Kidney epithelial cell (primary cell): ENCODE results near the gene KCNAB1. TPM values are rescaled to one million over a fixed set of nuclear protein-coding genes. Genes with fewer than 3 reads are reported as not detected.
"Not testable (repeated sequence)": the region's sequence is repeated elsewhere in the genome, so short reads cannot be mapped to it uniquely, and the experiment has no call there.

Source experiments
- DNase-seq: peaks from one replicate; pipeline ENCODE4 v3.0.0-alpha.2; 2010; ENCODE audit warnings: low read depth
- H3K27me3 ChIP-seq: 2 replicates; pipeline ENCODE4 v1.6.0; 2011; ENCODE audit warnings: low read length; ENCODE audit not compliant: control insufficient read depth, insufficient read depth
- H3K36me3 ChIP-seq: 2 replicates; pipeline ENCODE4 v1.5.1; 2011; ENCODE audit warnings: low read length; ENCODE audit not compliant: control insufficient read depth, insufficient read depth
- H3K4me3 ChIP-seq: 2 replicates; pipeline ENCODE4 v1.5.1; 2011; ENCODE audit warnings: low read depth, mild to moderate bottlenecking, control low read depth, low read length
- total RNA-seq: library from RNA; depleted of rRNA; stranded (reverse); fragments of >200 nt; gene quantifications from 2 replicates; pipeline ENCODE4 v1.2.3, GENCODE V29; 2015
- TF ChIP-seq, protein P1 (sequence below): IDR thresholded peaks from 2 replicates; pipeline ENCODE4 v1.5.1; 2011; ENCODE audit warnings: mild to moderate bottlenecking, moderate library complexity, low read length, control low read depth, inconsistent platforms; ENCODE audit not compliant: insufficient read depth, poor library complexity, severe bottlenecking

Gene KCNAB1
- total RNA-seq, 1 donor from 2014 or later: not detected

DNA sequence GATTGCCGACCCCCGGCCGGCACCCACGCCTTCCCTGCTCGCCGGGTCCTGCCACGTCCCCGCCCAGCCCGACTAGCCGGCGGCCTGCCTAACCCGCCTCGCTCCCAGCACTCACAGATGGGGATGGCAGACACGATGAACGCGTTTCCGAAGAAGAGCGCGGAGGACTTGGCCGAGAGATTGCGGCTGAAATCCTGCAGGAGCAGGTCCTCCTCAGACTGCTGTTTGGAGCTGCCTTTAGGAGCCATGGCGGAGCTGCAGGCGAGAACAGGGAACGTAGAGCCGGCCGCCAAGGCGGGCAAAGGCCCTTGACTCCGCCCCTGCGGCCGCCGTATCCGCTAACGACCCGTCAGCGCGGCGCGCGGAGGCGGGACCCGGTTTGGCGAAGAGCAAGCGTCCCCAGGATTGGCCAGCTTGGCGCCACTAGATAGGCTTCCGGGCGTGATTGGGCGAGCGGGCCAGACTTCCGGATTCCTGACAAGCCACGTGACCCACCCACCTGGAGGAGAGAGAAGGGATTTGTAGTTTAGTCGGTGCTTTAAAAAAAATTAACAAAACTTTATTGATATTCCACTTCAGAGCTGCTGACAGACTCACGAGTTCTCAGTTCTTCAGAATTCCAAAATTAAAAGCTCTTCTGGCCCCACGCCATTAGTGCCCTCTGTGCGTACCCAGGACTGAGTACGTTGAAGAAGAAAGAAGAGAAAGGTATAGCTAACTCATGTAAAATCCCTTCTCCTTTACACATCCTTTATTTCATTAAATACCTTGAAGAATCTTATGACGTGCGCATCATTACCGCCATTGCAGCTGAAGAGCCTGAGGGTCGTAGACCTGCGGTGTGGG lies 434.7 kb downstream of the KCNAB1 start, which contains the start of gene SSR3:
Gene SSR3, minus strand, starts transcription at position 276 of the 846 bp plus-strand sequence. Its CDS starts 28 bp downstream, at position 248.
- peak within 1 kb of the TSS; percentile 89 for H3K4me3 ChIP-seq
- TF ChIP-seq, protein P1, sequence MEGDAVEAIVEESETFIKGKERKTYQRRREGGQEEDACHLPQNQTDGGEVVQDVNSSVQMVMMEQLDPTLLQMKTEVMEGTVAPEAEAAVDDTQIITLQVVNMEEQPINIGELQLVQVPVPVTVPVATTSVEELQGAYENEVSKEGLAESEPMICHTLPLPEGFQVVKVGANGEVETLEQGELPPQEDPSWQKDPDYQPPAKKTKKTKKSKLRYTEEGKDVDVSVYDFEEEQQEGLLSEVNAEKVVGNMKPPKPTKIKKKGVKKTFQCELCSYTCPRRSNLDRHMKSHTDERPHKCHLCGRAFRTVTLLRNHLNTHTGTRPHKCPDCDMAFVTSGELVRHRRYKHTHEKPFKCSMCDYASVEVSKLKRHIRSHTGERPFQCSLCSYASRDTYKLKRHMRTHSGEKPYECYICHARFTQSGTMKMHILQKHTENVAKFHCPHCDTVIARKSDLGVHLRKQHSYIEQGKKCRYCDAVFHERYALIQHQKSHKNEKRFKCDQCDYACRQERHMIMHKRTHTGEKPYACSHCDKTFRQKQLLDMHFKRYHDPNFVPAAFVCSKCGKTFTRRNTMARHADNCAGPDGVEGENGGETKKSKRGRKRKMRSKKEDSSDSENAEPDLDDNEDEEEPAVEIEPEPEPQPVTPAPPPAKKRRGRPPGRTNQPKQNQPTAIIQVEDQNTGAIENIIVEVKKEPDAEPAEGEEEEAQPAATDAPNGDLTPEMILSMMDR: no peak
- peak; percentile 97 for DNase-seq
- no peaks in the 10 kb centered on the region for H3K27me3 ChIP-seq
- no peaks in the 10 kb centered on the region for H3K36me3 ChIP-seq

DNA sequence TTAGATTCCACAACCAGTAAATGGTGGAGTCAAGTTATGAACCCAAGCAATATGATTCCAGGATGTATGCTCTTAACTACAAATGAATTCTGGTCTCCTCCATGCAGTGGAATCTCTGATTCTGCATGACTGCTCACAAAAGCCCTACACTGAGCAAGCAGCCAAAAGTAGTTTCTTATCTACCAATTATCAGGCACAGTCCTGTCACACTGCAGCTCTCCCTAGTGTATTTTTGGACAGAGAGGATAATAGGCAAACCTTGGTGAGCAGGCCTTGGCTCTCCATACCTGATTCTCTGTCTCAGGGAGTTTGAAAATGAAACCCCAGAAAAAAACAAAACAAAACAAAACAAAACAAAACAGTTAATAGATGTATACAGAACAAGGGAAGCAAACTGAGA lies 438.0 kb downstream of the KCNAB1 start:
- Histone ChIP-seq H3K27me3 (no peaks in the 10 kb centered on the region), H3K36me3 (no peaks in the 10 kb centered on the region), H3K4me3 (no peak overlapping the region)
- DNase-seq: no peak
- TF ChIP-seq, protein P1: no peak

DNA sequence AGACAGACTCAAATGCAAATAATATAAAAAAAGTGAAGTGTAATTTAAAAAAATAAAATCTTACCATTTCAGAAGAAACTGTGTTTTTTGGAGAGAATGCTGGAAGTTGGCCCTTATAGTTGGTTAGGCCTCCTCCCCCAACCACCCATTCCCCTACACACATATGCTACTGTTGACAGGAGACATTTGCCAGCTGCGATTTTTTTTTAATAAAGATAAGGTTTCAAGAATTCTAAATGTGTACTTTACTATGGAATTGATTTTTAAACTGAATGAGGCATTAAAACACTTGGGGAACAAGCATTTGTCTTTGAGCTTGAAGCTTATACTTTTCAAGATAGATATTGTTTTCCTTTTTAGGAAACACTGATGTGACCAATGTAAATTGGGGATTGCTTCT lies 438.9 kb downstream of the KCNAB1 start:
- Histone ChIP-seq H3K27me3 (no peaks in the 10 kb centered on the region), H3K36me3 (no peaks in the 10 kb centered on the region), H3K4me3 (no peak overlapping the region)
- TF ChIP-seq, protein P1: no peak
- no peak for DNase-seq

DNA sequence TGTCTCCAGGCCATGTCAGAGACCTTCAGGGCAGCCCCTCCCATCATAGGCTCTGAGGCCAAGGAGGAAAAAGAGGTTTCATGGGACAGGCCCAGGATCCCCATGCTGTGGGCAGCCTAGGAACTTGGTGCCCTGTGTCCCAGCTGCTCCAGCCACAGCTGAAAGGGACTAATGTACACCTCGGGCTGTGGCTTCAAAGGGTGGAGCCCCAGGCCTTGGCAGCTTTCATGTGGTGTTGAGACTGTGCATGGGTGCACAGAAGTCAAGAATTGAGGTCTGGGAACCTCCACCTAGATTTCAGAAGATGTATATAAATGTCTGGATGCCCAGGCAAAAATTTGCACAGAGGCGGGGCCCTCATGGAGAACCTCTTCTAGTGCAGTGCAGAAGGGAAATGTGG lies 441.2 kb downstream of the KCNAB1 start:
- TF ChIP-seq, protein P1: no peak
- H3K36me3 ChIP-seq: no peaks in the 10 kb centered on the region
- no peaks in the 10 kb centered on the region for H3K27me3 ChIP-seq
- no peak overlapping the region for H3K4me3 ChIP-seq
- no peak for DNase-seq

DNA sequence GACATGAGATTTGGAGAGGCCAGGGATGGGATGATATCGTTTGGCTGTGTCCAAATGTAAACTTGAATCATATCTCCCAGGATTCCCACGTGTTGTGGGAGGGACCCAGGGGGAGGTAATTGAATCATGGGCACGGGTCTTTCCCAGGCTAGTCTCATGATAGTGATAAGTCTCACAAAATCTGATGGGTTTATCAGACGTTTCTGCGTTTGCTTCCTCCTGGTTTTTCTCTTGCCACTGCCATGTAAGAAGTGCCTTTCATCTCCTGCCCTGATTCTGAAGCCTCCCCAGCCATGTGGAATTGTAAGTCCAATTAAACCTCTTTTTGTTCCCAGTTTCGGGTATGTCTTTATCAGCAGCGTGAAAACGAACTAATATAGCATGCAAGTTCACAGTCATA lies 442.1 kb downstream of the KCNAB1 start:
- H3K36me3 ChIP-seq, DNase-seq, H3K4me3 ChIP-seq, H3K27me3 ChIP-seq: not testable (repeated sequence)

DNA sequence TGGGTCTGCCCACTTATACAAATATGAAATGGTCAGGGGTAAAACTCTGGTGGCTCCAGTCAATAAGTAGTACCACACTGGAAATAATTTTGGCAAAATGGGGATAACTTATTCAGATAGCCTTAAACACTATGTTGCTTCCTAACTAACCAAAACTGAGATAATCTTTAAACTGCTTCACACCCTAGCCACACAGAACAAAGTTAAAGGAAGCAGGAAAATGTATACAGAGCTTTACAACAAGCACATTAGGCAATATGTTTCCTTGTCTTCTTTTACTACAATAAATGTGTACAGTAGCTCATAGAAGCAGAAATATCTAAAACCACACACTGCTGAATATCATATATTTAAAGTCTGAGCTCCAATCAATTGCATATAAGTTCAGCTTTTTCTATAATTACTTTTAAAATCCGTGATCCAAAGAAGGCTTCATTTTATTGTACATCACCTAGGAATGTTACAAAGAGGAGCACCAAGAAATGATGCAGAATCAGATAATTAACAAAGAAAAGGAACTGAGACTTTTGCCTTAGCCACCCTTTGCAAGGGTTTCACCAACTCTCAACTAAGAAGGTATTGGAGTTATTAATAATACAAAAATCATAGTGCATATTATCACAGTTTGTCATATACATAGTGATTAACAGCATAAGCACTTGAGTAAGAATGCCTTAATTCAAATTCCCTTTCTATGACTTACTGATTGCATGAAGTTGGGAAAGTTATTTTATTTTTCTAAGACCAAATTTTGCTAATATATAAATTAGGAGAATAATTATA lies 443.7 kb downstream of the KCNAB1 start:
- no peak for DNase-seq
- H3K36me3 ChIP-seq: no peaks in the 10 kb centered on the region
- H3K4me3 ChIP-seq: no peak overlapping the region
- TF ChIP-seq, protein P1: no peak
- no peaks in the 10 kb centered on the region for H3K27me3 ChIP-seq

DNA sequence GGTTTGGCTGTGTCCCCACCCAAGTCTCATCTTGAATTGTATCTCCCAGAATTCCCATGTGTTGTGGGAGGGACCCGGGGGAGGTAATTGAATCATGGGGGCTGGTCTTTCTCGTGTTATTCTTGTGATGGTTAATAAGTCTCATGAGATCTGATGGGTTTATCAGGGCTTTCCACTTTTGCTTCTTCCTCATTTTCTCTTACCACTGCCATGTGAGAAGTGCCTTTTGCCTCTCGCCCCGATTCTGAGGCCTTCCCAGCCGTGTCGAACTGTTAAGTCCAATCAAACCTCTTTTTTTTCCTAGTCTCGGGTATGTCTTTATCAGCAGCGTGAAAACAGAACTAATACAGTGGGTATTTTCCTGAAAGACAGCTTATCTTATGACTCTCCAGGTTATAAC lies 448.6 kb downstream of the KCNAB1 start:
- H3K27me3 ChIP-seq, DNase-seq, H3K4me3 ChIP-seq, H3K36me3 ChIP-seq: not testable (repeated sequence)

DNA sequence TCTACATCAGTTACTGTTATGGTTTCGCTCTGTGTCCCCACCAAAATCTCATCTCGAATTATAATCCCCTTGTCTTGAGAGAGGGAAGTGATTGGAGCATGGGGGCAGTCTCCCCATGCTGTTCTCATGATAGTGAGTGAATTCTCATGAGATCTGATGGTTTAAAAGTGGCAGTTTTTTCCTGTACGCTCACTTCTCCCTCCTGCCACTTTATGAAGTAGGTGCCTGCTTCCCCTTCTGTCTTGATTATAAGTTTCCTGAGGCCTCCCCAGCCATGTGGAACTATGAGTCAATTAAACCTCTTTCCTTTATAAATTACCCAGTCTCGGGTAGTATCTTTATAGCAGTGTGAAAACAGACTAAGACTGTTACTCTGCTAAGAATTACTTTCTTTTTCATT lies 449.5 kb downstream of the KCNAB1 start:
- H3K27me3 ChIP-seq, H3K4me3 ChIP-seq, DNase-seq, H3K36me3 ChIP-seq: not testable (repeated sequence)
